ENCODE data around the gene MAP3K5. TPM values are rescaled to one million over a fixed set of nuclear protein-coding genes. Genes with fewer than 3 reads are reported as not detected.

Gene MAP3K5
- total and polyA plus RNA-seq, 7 experiments from 2014 or later, result 2.6 to 32.5 (median 13.4) TPM

- no peak overlapping the region for H3K4me3 Mint-ChIP-seq
- Histone ChIP-seq H3K36me3 (ENCODE audit: control insufficient read depth in 2 of 3, insufficient read depth in 3 of 3, low read length in 3 of 3) (no peaks in the 10 kb centered on the region), H3K4me3 (ENCODE audit: low read length) (no peak overlapping the region), H3K27me3 (ENCODE audit: control insufficient read depth in 2 of 2, insufficient read depth in 2 of 2, low read length in 2 of 2) (no peaks in the 10 kb centered on the region), H3K4me1 (ENCODE audit: control insufficient read depth in 2 of 2, insufficient read depth in 2 of 2, low read length in 2 of 2) (peaks cover 0 to 9% of the 10 kb centered on the region in 2 donors), H3K27ac (ENCODE audit: low read depth, low read length) (no peak overlapping the region), H3K9me3 (ENCODE audit: control insufficient read depth in 2 of 3, low read length in 3 of 3) (no peaks in the 10 kb centered on the region)
- H3K36me3 Mint-ChIP-seq, result no peaks in the 10 kb centered on the region
- ChIA-PET CTCF (no interaction called here), POLR2A (no interaction called here)
- no peak for ATAC-seq
- peaks cover 0 to 15% (median 12%) of the 10 kb centered on the region in 5 donors for H3K27me3 Mint-ChIP-seq
- no peak for DNase-seq
- H3K9me3 Mint-ChIP-seq, result no peaks in the 10 kb centered on the region
- peaks cover 0 to 26% (median 22%) of the 10 kb centered on the region in 7 donors for H3K4me1 Mint-ChIP-seq
- peak overlapping the region in 2 of 9 donors; percentile 24 to 83 for H3K27ac Mint-ChIP-seq
- intact Hi-C loops (cut with micrococcal nuclease), result no loop called here
Measured at GRCh38 chr6:136524339-136524935, 267.8 kb downstream of the MAP3K5 start.

DNA sequence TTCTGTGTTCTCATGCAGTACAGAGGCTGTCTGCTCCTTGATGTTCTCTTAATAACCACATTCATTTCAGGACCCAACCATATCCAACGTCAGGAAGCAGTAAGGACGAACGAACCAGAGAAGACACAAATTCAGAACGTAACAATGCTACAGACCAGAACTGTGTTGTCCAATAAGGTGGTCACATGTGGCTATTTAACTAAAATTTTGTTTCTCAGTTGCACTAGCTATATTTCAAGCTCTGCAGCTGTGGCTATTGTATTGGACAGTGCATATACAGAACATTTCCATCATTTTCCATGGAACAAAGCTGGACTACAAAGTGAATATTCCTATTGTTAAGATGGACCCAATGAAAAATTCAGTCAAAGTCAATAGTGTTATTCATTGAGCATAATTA is 269.1 kb downstream of the MAP3K5 start:
- Mint-ChIP-seq H3K4me1 (peaks cover 0 to 26% (median 22%) of the 10 kb centered on the region in 7 donors), H3K27ac (no peak overlapping the region), H3K36me3 (no peaks in the 10 kb centered on the region), H3K9me3 (no peaks in the 10 kb centered on the region), H3K4me3 (no peak overlapping the region), H3K27me3 (peaks cover 0 to 22% (median 12%) of the 10 kb centered on the region in 5 donors)
- DNase-seq (no peak), ATAC-seq (no peak)
- intact Hi-C loops (cut with micrococcal nuclease), result no loop called here
- Histone ChIP-seq H3K4me3 (ENCODE audit: low read length) (no peak overlapping the region), H3K4me1 (ENCODE audit: control insufficient read depth in 2 of 2, insufficient read depth in 2 of 2, low read length in 2 of 2) (peaks cover 0 to 9% of the 10 kb centered on the region in 2 donors), H3K9me3 (ENCODE audit: control insufficient read depth in 2 of 3, low read length in 3 of 3) (no peaks in the 10 kb centered on the region), H3K27me3 (ENCODE audit: control insufficient read depth in 2 of 2, insufficient read depth in 2 of 2, low read length in 2 of 2) (no peaks in the 10 kb centered on the region), H3K27ac (ENCODE audit: low read depth, low read length) (no peak overlapping the region), H3K36me3 (ENCODE audit: control insufficient read depth in 2 of 3, insufficient read depth in 3 of 3, low read length in 3 of 3) (no peaks in the 10 kb centered on the region)
- POLR2A ChIA-PET, result no interaction called here
- CTCF ChIA-PET, result interaction anchor here (0.5 kb wide), 1 partner anchor 989 kb away, joined by 5 read pairs; no protein-coding TSS in a partner anchor

GRCh38 chr6:136522636-136523035 is 269.6 kb downstream of the MAP3K5 start:
- Histone ChIP-seq H3K4me1 (ENCODE audit: control insufficient read depth in 2 of 2, insufficient read depth in 2 of 2, low read length in 2 of 2) (peaks cover 0 to 9% of the 10 kb centered on the region in 2 donors), H3K4me3 (ENCODE audit: low read length) (no peak overlapping the region), H3K9me3 (ENCODE audit: control insufficient read depth in 2 of 3, low read length in 3 of 3) (no peaks in the 10 kb centered on the region), H3K27ac (ENCODE audit: low read depth, low read length) (no peak overlapping the region), H3K27me3 (ENCODE audit: control insufficient read depth in 2 of 2, insufficient read depth in 2 of 2, low read length in 2 of 2) (no peaks in the 10 kb centered on the region), H3K36me3 (ENCODE audit: control insufficient read depth in 2 of 3, insufficient read depth in 3 of 3, low read length in 3 of 3) (no peaks in the 10 kb centered on the region)
- ChIA-PET CTCF (interaction anchor here (0.6 kb wide), 1 partner anchor 411 kb away, joined by 3 read pairs; no protein-coding TSS in a partner anchor), POLR2A (no interaction called here)
- H3K4me1 Mint-ChIP-seq, result peaks cover 0 to 26% (median 22%) of the 10 kb centered on the region in 7 donors
- no peak overlapping the region for H3K4me3 Mint-ChIP-seq
- intact Hi-C loops (cut with micrococcal nuclease), result no loop called here
- H3K27me3 Mint-ChIP-seq, result peaks cover 0 to 28% (median 10%) of the 10 kb centered on the region in 5 donors
- no peak for DNase-seq
- no peak overlapping the region for H3K27ac Mint-ChIP-seq
- H3K36me3 Mint-ChIP-seq, result no peaks in the 10 kb centered on the region
- no peaks in the 10 kb centered on the region for H3K9me3 Mint-ChIP-seq
- no peak for ATAC-seq

GRCh38 chr6:136521911-136522310 is 270.4 kb downstream of the MAP3K5 start:
- no peaks in the 10 kb centered on the region for H3K36me3 Mint-ChIP-seq
- Histone ChIP-seq H3K9me3 (ENCODE audit: control insufficient read depth in 2 of 3, low read length in 3 of 3) (no peaks in the 10 kb centered on the region), H3K36me3 (ENCODE audit: control insufficient read depth in 2 of 3, insufficient read depth in 3 of 3, low read length in 3 of 3) (no peaks in the 10 kb centered on the region), H3K27me3 (ENCODE audit: control insufficient read depth in 2 of 2, insufficient read depth in 2 of 2, low read length in 2 of 2) (no peaks in the 10 kb centered on the region), H3K4me1 (ENCODE audit: control insufficient read depth in 2 of 2, insufficient read depth in 2 of 2, low read length in 2 of 2) (peaks cover 0 to 9% of the 10 kb centered on the region in 2 donors), H3K4me3 (ENCODE audit: low read length) (no peak overlapping the region), H3K27ac (ENCODE audit: low read depth, low read length) (no peak overlapping the region)
- H3K9me3 Mint-ChIP-seq, result no peaks in the 10 kb centered on the region
- intact Hi-C loops (cut with micrococcal nuclease), result no loop called here
- H3K4me3 Mint-ChIP-seq, result no peak overlapping the region
- ATAC-seq (no peak), DNase-seq (no peak)
- peaks cover 0 to 29% (median 7%) of the 10 kb centered on the region in 5 donors for H3K27me3 Mint-ChIP-seq
- ChIA-PET CTCF (no interaction called here), POLR2A (no interaction called here)
- H3K27ac Mint-ChIP-seq, result no peak overlapping the region
- H3K4me1 Mint-ChIP-seq, result peaks cover 0 to 22% (median 18%) of the 10 kb centered on the region in 7 donors

DNA sequence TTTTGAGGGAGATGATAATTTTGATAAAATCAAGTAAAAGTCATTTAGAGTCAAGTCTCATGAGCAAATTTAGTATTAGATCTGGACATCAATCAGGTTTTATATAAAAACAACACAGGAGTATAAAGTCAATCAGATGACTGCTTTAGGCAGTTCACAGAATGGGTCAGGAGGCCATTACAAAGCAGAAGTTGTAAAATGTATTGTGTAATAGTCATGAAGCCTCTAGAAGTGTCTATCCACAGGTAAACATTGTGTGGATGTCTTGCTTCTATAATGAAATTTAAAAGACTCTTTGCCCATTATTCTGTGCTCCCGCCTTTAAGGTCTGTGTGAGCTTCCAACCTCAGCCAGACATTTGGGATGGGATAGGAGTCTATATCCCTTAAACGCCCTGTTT is 270.9 kb downstream of the MAP3K5 start:
- intact Hi-C loops (cut with micrococcal nuclease), result no loop called here

DNA sequence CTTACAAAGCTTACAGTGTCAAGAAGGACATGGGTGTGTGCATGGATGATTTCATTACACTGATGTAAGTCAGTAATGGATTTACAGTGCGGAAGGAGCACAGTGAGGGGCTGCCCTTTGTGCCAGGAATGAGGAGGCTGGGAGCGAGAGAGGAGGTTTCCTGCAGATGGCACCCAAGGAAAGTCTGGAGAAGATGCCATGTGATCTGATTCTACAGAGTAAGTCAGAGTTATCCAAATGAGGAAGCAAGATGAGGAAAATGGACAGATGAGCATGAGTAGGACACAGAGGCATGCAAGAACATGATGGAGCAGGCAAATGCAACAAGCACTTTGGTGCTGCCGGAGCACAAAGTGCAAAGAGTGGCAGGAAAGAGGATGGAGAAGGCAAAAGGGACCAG is 271.8 kb downstream of the MAP3K5 start:
- CTCF ChIA-PET, result no interaction called here
- intact Hi-C loops (cut with micrococcal nuclease), result no loop called here
- Histone ChIP-seq H3K4me3 (ENCODE audit: low read length) (no peak overlapping the region), H3K27me3 (ENCODE audit: control insufficient read depth in 2 of 2, insufficient read depth in 2 of 2, low read length in 2 of 2) (no peaks in the 10 kb centered on the region), H3K9me3 (ENCODE audit: control insufficient read depth in 2 of 3, low read length in 3 of 3) (no peaks in the 10 kb centered on the region), H3K36me3 (ENCODE audit: control insufficient read depth in 2 of 3, insufficient read depth in 3 of 3, low read length in 3 of 3) (no peaks in the 10 kb centered on the region), H3K27ac (ENCODE audit: low read depth, low read length) (no peak overlapping the region), H3K4me1 (ENCODE audit: control insufficient read depth in 2 of 2, insufficient read depth in 2 of 2, low read length in 2 of 2) (peaks cover 0 to 3% of the 10 kb centered on the region in 2 donors)
- Mint-ChIP-seq H3K4me3 (no peak overlapping the region), H3K27me3 (peaks cover 0 to 29% (median 8%) of the 10 kb centered on the region in 5 donors), H3K9me3 (no peaks in the 10 kb centered on the region), H3K36me3 (no peaks in the 10 kb centered on the region), H3K27ac (no peak overlapping the region), H3K4me1 (peaks cover 0 to 11% (median 6%) of the 10 kb centered on the region in 7 donors)
- DNase-seq, result no peak
- no peak for ATAC-seq
- POLR2A ChIA-PET, result no interaction called here

More for the DNA sequence above, 270.9 kb downstream of the MAP3K5 start:
- Mint-ChIP-seq H3K27me3 (peaks cover 0 to 29% (median 8%) of the 10 kb centered on the region in 5 donors), H3K4me3 (no peak overlapping the region), H3K4me1 (peaks cover 0 to 18% (median 14%) of the 10 kb centered on the region in 7 donors), H3K36me3 (no peaks in the 10 kb centered on the region), H3K27ac (no peak overlapping the region), H3K9me3 (no peaks in the 10 kb centered on the region)
- no peaks in the 10 kb centered on the region for H3K9me3 ChIP-seq (ENCODE audit: control insufficient read depth in 2 of 3, low read length in 3 of 3)
- POLR2A ChIA-PET, result no interaction called here
- ATAC-seq (no peak), DNase-seq (no peak)
- no peak overlapping the region for H3K27ac ChIP-seq (ENCODE audit: low read depth, low read length)
- no peaks in the 10 kb centered on the region for H3K36me3 ChIP-seq (ENCODE audit: control insufficient read depth in 2 of 3, insufficient read depth in 3 of 3, low read length in 3 of 3)
- no peaks in the 10 kb centered on the region for H3K27me3 ChIP-seq (ENCODE audit: control insufficient read depth in 2 of 2, insufficient read depth in 2 of 2, low read length in 2 of 2)
- H3K4me1 ChIP-seq (ENCODE audit: control insufficient read depth in 2 of 2, insufficient read depth in 2 of 2, low read length in 2 of 2), result peaks cover 0 to 9% of the 10 kb centered on the region in 2 donors
- CTCF ChIA-PET, result interaction anchor here (0.6 kb wide), 1 partner anchor 1761 kb away, joined by 3 read pairs; no protein-coding TSS in a partner anchor
- H3K4me3 ChIP-seq (ENCODE audit: low read length), result no peak overlapping the region

- Mint-ChIP-seq H3K4me1 (no peaks in the 10 kb centered on the region), H3K27ac (no peak overlapping the region), H3K4me3 (no peak overlapping the region), H3K36me3 (peaks cover 0 to 5% (median 0%) of the 10 kb centered on the region in 5 donors), H3K27me3 (peaks cover 0 to 29% (median 8%) of the 10 kb centered on the region in 5 donors), H3K9me3 (peaks cover 0 to 3% (median 0%) of the 10 kb centered on the region in 11 donors)
- no peak for DNase-seq
- CTCF ChIA-PET, result interaction anchor here (0.5 kb wide), 1 partner anchor 130 kb away, joined by 3 read pairs; no protein-coding TSS in a partner anchor
- no peaks in the 10 kb centered on the region for H3K36me3 ChIP-seq (ENCODE audit: control insufficient read depth in 2 of 3, insufficient read depth in 3 of 3, low read length in 3 of 3)
- no peak overlapping the region for H3K4me3 ChIP-seq (ENCODE audit: low read length)
- intact Hi-C loops (cut with micrococcal nuclease), result no loop called here
- no peak overlapping the region for H3K27ac ChIP-seq (ENCODE audit: low read depth, low read length)
- no peak for ATAC-seq
- POLR2A ChIA-PET, result no interaction called here
- no peaks in the 10 kb centered on the region for H3K27me3 ChIP-seq (ENCODE audit: control insufficient read depth in 2 of 2, insufficient read depth in 2 of 2, low read length in 2 of 2)
- H3K9me3 ChIP-seq (ENCODE audit: control insufficient read depth in 2 of 3, low read length in 3 of 3), result no peaks in the 10 kb centered on the region
- H3K4me1 ChIP-seq (ENCODE audit: control insufficient read depth in 2 of 2, insufficient read depth in 2 of 2, low read length in 2 of 2), result no peaks in the 10 kb centered on the region
Measured at GRCh38 chr6:136517582-136517981, 274.7 kb downstream of the MAP3K5 start.
